Right renal cortex interstitium (tissue), 3 donors: ENCODE data around the gene TGFBR3. TPM values are rescaled to one million over a fixed set of nuclear protein-coding genes. Genes with fewer than 3 reads are reported as not detected.

ENCODE experiments used
- DNase-seq, 3 donors: peaks; one replicate each; pipeline ENCODE4 v3.0.0-alpha.2; 2013; ENCODE audit warnings: low read depth in 3 of 3, low spot score in 2 of 3
- polyA plus RNA-seq, 3 donors: library from polyadenylated mRNA; unstranded; fragments of 120-200 nt; gene quantifications; one replicate each; pipeline ENCODE4 v1.2.1, GENCODE V29; 2013; ENCODE audit not compliant: insufficient read length in 3 of 3

TGFBR3 gene
- polyA plus RNA-seq, 3 donors: 120 to 136 (median 132) TPM

- no peak for DNase-seq
Measured at GRCh38 chr1:91699339-91699974, 186.5 kb downstream of the TGFBR3 start.

GRCh38 chr1:91697861-91698260 lies 188.1 kb downstream of the TGFBR3 start:
- DNase-seq: no peak

DNA sequence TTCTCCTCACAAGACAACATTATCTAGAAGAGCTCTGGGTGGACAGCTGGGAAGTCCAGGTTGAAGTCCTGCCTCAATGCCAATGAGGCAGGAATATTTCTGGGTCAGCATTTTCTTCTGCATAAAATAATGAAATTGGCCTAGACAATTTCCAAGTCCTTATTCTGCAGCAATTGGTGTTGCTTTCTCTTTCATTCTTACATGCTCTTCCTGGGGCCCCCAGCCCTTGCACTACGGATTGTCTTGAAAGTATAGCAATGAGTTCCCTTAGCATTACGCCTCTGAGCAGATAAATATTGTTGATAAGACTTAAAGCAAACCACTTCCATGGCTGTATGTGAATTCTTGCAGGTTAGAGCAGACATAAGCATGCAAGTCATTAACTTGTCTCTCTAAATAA lies 188.5 kb downstream of the TGFBR3 start:
- DNase-seq: no peak

DNA sequence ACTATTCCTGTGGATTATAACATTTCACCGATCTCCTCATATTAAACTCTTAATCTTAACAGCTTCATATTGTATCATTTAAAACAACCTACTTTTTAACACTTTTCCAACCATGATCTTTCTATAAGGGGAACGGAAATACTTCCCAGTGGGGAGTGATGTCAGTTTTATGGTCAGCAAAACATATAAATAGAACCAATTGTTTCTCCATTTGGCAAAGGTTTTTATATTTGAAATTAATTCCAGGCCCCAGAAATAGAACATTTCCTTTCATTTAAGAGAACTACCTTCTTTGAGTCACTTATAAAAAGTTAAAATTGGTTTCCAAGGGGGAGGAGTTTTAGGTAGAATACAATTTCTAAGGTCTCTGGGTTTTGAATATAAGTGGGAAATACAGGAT lies 189.6 kb downstream of the TGFBR3 start:
- DNase-seq: no peak

- no peak for DNase-seq
Measured at GRCh38 chr1:91693557-91693956, 192.4 kb downstream of the TGFBR3 start.

DNA sequence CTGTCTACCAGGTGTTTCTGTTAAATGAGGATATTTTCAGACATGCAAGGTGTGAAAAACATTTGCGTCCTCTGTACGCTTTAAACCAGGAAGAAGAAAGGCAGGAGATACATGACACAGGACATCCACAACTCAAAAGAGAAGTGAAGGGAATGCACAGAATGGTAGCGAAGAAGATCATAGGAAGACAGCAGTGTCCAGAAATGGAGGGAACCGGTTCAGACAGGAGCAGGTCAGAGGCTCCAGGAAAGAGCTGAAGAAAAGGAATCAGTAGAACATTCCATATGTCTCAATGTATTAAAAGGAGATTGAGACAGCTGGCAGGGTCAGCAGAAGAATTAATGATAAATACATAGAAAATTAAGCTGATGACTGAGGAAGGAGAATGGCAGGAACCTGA lies 194.4 kb downstream of the TGFBR3 start:
- DNase-seq: no peak

GRCh38 chr1:91689641-91690481 lies 196.1 kb downstream of the TGFBR3 start:
- no peak for DNase-seq

- no peak for DNase-seq
Measured at GRCh38 chr1:91687452-91687851, 198.5 kb downstream of the TGFBR3 start.

DNA sequence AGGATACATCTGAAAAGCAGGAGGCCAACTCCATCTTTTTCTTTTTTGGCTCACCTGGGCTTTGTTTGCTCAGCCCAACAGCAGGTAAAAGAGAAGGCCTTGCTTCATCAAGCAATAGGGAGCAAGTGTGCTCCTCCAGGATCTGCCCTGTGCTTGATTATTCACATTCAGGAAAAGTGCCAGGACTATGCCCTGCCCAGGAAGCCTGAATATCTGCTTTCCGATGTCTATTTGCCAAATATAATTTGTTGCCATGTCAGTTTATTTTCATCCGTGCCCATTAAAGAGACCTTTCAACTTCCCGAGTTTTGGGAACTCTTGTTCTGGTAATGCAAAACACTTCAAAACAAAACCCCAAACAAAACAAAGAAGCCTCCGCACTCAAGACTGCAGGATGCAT lies 200.0 kb downstream of the TGFBR3 start:
- no peak for DNase-seq

DNA sequence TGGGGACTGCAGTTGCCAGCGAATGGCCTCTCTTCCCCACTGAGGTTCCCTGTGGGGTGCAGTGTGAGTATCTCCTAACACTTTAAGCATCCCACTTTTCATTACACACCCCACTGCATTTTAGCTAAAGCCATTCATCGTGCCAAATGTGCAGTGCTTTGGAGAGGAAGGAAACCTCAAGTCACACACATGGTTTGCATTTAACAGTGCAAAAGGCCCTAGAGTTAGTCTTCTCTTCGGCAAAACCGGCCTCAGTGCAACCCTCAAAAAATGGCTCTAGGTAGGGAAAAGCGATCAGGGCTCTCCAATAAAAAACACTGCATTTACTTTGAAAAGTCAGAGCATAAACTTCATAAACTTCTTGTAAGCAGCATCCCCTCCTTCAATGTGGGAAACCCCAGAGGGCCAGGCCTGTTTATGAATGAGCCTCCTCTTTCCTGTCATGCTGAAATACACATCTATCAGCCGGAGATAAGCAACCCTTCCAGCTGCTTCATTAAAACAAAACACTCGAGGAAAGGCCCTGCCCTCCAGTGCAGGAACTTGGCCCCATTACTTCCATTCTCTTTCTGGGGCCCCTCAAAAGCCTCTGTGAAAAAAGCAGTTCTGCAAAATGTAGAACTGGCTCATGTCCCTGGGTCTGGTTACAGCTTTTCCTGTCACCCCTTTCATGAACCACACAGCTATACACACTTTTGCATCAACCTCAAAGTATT lies 201.3 kb downstream of the TGFBR3 start:
- no peak for DNase-seq

GRCh38 chr1:91683598-91683951 lies 202.4 kb downstream of the TGFBR3 start:
- DNase-seq: no peak

GRCh38 chr1:91682882-91683597 lies 202.9 kb downstream of the TGFBR3 start:
- DNase-seq: no peak

- no peak for DNase-seq
Measured at GRCh38 chr1:91680556-91681155, 205.3 kb downstream of the TGFBR3 start.

GRCh38 chr1:91679446-91679845 lies 206.5 kb downstream of the TGFBR3 start:
- no peak for DNase-seq

DNA sequence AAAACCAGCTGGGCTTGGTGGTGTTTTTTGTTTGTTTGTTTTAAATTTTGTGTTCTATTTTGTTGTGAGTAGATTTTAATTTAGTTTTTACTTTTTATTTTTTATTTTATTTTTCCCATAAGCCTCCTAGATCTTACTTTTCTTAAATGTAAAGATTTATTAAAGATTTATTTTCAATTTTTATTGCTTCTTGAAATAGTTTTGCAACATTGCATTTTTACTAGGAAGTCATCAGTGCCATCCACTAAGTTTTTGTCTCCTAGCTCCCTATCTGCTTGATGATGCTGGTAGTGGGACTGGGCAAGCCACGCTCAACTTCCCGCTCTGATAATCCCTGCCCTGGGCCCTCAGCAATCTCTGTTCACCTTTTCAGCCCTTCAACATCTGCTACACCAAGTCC lies 209.9 kb downstream of the TGFBR3 start:
- no peak for DNase-seq

DNA sequence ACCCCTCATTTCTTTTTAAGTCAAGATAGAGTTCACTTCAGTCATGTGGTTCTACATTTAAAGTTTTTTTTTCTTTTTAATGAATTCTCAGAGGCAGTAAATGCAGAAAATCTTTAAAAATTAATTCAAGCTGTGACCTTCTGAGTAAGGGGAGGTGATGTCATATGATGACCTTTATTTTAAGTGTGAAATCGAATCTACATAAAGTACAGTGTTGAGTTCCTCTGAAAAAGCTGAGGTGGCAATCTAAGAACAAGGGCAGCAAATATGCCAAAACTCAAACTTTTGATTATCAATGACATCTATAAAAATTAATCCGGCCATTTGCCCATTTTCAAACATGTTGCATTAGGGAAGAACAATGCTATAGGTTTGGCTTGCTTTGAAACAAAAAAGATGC lies 211.8 kb downstream of the TGFBR3 start:
- DNase-seq: no peak

DNA sequence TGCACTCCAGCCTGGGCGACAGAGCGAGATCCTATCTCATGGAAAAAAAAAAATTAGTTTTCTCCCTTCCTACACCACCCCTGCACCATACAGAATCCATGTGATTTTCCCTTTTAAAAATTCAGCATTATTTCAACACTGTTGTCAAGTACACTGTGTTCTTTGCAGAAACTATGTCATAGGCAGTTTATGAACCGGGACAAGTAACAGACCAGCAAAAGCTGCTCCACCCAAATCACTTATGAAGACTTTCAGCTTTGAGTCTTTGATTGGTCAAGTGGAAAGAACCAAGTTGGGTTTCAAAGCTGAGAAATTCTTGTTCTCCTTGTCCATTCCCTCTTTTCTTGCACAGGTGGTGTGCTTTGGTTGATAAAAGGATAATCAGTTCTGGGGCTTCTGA lies 212.3 kb downstream of the TGFBR3 start:
- no peak for DNase-seq

- DNase-seq: no peak
Measured at GRCh38 chr1:91672601-91673161, 213.3 kb downstream of the TGFBR3 start.

GRCh38 chr1:91670781-91671180 lies 215.2 kb downstream of the TGFBR3 start:
- no peak for DNase-seq

DNA sequence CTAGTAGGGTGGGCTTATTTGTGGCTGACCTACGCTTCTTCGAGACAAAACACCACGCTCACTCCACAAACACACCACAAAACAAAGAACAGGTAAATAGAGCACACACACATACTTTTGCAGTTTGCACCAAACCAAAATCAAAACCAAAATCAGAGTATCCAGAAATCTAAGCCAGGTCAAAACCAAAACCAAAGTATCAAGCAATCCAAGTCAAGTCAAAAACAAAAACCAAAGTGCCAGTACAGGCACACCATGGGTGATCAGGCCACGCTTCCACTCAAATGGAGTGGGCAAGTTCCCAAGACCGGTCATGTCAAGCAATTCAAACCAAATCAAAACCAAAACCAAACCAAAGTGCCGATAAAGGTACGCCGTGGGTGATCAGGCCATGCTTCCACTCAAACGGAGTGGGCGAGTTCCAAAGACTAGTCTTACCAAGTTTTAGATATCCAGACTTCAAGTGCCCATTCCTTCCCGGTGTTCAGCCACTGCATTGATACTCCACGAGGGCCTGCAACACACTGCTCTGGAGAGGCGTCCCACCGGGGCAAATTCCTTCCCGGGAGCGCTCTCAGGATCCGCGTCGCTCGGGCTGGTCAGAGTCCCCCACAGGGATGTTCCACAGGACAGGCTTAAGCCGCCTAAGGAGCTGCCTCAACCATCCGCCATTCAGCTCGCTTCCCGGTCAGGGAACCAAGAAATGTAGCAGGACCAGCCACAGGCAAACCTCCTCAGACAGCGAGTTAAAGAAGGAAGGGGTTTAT lies 216.2 kb downstream of the TGFBR3 start:
- DNase-seq: no peak
